Measurements from ENCODE around the gene IL16.

The IL16 gene

GRCh38 chr15:81278306-81279029 lies 81.8 kb downstream of the IL16 start:
- DNase-seq = no peak

GRCh38 chr15:81279621-81280485 lies 83.2 kb downstream of the IL16 start:
- no peak for DNase-seq

DNA sequence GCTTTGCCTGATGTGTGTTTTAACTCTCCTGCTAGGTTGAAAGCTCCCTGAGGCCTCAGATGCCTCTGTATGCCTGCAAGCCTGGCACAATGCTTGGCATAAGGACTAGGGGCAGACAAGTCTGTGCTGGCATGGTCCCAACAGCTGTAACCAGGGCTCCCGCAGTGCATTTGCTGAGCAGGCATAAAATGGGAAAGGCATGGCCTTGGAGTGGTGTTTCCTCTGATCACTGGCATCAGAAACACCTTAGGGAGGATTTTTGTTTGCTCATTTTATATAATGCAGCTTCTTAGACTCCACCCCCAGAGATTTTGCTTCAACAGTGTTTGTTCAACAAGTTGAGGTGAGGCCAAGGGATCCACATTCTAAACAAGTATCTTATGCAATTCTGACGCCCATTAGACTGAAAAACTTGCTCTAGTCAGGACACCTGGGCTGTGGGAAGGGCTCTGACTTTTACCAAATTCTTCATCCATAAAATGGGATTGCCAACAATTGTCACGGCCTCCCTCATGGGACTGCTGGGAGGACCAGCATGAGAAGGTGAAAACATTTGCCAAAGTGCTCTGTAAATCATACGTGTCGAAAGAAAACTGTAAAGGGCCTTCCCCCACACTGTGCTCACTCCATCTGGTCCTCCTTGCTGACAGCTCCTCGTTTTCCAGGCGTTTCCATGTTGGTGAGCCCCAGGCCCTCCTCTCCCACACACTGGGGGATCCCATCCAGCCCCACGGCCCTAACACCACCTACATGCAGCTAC lies 84.2 kb downstream of the IL16 start:
- DNase-seq = no peak

DNA sequence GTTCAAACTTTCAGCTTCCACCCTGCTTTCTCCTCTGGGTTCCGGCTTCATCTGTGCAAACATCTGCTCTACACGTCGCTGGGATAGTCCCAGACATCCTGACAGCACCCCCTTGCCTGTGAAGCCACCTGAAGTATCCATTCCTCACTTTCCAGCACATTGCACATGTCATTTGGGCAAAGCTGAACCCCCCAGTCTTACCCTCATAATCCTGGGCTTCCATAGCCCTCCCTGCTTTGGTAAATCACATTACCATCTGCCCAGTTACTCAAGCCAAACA lies 84.7 kb downstream of the IL16 start:
- no peak for DNase-seq

- no peak for DNase-seq
Measured at GRCh38 chr15:81281766-81282605, 85.3 kb downstream of the IL16 start.

DNA sequence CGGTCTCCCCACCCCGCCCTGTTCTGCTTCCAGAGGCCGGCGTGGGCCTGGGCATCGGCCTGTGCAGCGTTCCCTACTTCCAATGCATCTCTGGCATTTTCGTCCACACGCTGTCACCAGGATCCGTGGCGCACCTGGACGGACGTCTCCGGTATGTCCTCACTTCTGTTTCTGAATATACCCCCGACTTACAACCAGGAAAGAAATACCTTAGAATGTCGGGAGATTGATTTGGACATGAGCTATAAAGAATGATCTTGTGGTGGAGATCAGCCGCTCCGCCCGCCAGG lies 85.9 kb downstream of the IL16 start:
- no peak for DNase-seq

GRCh38 chr15:81282911-81283310 lies 86.2 kb downstream of the IL16 start:
- no peak for DNase-seq

- no peak for DNase-seq
Measured at GRCh38 chr15:81284256-81285031, 87.8 kb downstream of the IL16 start.

DNA sequence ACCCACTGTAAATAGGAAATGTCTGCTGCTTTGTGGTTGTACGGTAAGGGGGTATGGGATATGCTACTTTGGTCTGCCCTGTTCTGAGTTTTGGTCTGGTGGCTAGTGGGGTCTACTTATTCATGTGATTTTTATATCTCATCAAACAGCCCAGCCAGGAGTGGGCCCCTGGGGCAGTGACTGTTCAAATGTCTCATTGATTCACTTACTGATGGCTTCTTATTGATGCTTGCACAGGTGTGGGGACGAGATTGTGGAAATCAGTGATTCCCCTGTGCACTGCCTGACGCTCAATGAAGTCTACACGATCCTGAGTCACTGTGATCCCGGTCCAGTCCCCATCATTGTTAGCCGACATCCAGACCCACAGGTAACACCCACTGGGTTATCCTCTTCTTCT lies 88.8 kb downstream of the IL16 start:
- DNase-seq = no peak

DNA sequence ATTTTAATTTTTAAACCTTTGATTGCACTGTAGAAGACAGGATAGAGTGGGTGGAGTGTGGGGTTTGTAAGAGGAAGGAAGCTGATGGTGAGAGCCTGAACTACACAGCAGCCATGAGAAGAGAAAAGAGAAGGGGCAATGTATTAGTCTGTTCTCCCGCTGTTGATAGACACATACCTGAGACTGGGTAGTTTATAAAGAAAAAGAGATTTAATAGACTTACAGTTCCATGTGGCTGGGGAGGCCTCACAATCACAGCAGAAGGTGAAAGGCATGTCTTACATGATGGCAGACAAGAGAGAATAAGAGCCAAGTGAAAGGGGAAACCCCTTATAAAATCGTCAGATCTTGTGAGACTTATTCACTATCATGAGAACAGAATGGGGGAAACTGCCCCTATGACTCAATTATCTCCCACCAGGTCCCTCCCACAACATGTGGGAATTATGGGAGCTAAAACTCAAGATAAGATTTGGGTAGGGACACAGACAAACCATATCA lies 90.0 kb downstream of the IL16 start:
- no peak for DNase-seq

GRCh38 chr15:81288040-81288439 lies 91.4 kb downstream of the IL16 start:
- DNase-seq = no peak

- DNase-seq = no peak
Measured at GRCh38 chr15:81288616-81289015, 91.9 kb downstream of the IL16 start.

DNA sequence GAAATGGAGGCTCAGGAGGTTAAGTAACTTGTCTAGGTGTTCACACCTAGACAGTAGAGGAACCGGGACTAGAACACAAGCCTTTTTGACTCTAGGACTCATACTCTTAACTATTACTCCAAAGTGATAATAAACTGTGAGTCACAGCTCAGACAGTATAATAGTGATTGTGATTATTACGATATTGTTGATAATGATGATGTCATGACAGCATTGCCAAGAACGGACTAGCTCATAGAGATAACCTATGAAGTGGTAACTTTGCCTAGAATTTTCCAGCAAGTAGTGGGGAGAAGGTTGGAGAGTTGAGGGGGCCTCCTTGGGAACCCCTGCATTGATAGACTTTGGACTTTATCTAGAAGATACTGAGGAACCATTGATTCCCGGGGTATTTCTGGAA lies 93.2 kb downstream of the IL16 start:
- no peak for DNase-seq

DNA sequence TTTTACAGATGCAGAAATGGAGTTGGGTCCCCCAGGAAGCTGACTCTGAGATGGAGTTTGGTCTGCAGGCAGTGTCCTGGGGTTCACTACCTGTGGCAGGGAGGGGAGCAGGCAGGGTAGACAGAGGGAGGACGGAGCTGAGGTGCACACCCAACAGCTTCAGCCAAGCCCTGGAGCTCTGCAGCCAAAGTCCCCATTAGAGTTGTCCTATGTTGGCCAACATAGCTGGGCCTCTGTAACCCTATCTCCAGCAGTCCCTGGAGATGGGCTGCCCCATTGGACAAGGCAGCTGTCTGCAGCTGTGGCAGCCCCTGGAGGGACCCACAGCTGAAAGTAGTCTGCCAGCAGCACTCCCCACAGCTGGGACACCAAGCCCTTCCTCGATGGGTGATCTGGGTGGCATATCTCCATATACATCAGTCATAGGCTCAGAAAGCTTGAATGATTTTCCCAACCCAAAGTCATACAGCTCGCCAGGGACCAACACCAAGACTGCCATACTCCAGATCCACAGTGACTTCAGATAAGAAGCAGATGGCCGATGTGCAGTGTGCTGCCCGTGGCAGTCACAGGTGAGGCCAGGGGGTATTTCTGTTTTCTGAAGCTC lies 95.3 kb downstream of the IL16 start:
- DNase-seq = no peak

DNA sequence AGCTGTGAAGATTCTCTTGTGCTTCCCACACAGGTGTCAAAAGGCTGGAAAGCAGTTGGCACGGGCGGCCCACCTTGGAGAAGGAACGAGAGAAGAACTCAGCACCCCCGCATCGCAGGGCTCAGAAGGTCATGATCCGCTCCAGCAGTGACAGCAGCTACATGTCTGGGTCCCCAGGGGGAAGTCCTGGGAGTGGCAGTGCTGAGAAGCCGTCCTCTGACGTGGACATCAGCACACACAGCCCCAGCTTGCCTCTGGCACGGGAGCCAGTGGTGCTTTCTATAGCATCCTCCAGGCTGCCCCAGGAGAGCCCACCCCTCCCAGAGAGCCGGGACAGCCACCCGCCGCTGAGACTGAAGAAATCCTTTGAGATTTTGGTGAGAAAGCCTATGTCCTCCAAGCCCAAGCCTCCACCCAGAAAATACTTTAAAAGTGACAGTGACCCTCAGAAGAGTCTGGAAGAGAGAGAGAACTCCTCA lies 95.9 kb downstream of the IL16 start:
- DNase-seq = peak; percentile 38

- DNase-seq = peak; percentile 57
Measured at GRCh38 chr15:81293728-81294515, 97.2 kb downstream of the IL16 start.

DNA sequence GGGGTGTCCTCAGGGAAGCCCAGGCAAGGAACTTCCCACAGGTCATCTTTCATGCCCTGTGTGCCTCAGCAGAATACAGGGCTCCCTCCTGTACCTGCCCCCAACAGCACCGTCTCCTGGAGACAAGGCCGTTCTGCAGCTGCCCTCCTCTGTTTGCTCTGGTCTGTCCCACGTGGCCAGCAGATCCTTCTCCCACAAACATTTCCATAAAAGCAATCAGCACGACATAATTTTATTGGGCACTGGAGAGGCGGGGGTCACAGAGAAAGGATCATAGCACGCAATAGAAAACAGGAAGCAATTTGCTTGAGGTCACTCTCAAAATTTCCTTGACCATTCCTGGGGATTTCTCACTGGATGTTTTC lies 97.8 kb downstream of the IL16 start:
- no peak for DNase-seq

- no peak for DNase-seq
Measured at GRCh38 chr15:81295486-81296121, 98.9 kb downstream of the IL16 start.

DNA sequence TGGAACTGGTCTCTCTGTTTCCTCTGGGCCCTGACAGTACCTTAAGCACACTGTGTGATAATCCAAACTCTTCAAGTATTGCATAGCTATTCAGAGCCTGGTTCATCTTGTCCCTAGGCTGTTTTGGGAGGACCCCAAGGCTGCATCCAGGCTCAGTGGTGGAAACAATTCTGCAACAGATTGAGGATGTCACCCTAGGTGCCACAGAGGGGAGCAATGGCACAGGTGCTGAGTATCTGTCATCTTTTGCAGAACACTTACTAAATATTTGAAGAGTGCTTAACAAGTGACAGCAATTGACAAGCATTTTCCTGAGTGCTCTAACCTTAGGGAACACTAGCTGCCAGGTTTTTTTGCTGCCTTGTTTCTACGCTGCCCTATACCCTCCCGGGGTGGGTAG lies 99.5 kb downstream of the IL16 start:
- DNase-seq = no peak

- peak; percentile 52 for DNase-seq
Measured at GRCh38 chr15:81296673-81297072, 100.0 kb downstream of the IL16 start.
